ENCODE measurements around the gene OLIG2. TPM values are rescaled to one million over a fixed set of nuclear protein-coding genes. Genes with fewer than 3 reads are reported as not detected.

Gene OLIG2
- total RNA-seq, 1 donor from 2014 or later: not detected

- intact Hi-C loops (cut with DNase I): no loop called here
- no peaks in the 10 kb centered on the region for H3K9me3 ChIP-seq
- peaks cover 9% of the 10 kb centered on the region for H3K27me3 ChIP-seq (ENCODE audit: low read depth)
- H3K4me3 ChIP-seq: no peak overlapping the region
- ATAC-seq (no peak), DNase-seq (no peak)
- no peaks in the 10 kb centered on the region for H3K4me1 ChIP-seq
- H3K36me3 ChIP-seq: no peaks in the 10 kb centered on the region
- no peak for TF ChIP-seq CTCF (IDR thresholded peaks at IDR 0.05)
- no peak overlapping the region for H3K27ac ChIP-seq
These were observed 44.6 kb upstream of the OLIG2 start for GRCh38 chr21:32981096-32981495.

GRCh38 chr21:32990666-32991065 is 35.1 kb upstream of the OLIG2 start:
- H3K36me3 ChIP-seq: no peaks in the 10 kb centered on the region
- intact Hi-C loops (cut with DNase I): no loop called here
- H3K27me3 ChIP-seq (ENCODE audit: low read depth): peaks cover 4% of the 10 kb centered on the region
- no peak for ATAC-seq
- no peak overlapping the region for H3K4me3 ChIP-seq
- TF ChIP-seq CTCF (IDR thresholded peaks at IDR 0.05): no peak
- H3K27ac ChIP-seq: no peak overlapping the region
- no peaks in the 10 kb centered on the region for H3K4me1 ChIP-seq
- H3K9me3 ChIP-seq: no peaks in the 10 kb centered on the region
- DNase-seq: no peak

GRCh38 chr21:32991361-32991760 is 34.4 kb upstream of the OLIG2 start:
- intact Hi-C loops (cut with DNase I): no loop called here
- no peak for DNase-seq

GRCh38 chr21:32993894-32994293 is 31.8 kb upstream of the OLIG2 start:
- intact Hi-C loops (cut with DNase I): no loop called here

More at GRCh38 chr21:32991361-32991760, 34.4 kb upstream of the OLIG2 start:
- Histone ChIP-seq H3K27ac (no peak overlapping the region), H3K9me3 (no peaks in the 10 kb centered on the region), H3K27me3 (ENCODE audit: low read depth) (peaks cover 4% of the 10 kb centered on the region), H3K4me3 (no peak overlapping the region), H3K4me1 (no peaks in the 10 kb centered on the region), H3K36me3 (no peaks in the 10 kb centered on the region)
- no peak for ATAC-seq
- TF ChIP-seq CTCF (IDR thresholded peaks at IDR 0.05): no peak

GRCh38 chr21:32994305-32994704 is 31.4 kb upstream of the OLIG2 start:
- Histone ChIP-seq H3K27me3 (ENCODE audit: low read depth) (peaks cover 4% of the 10 kb centered on the region), H3K27ac (no peak overlapping the region), H3K9me3 (no peaks in the 10 kb centered on the region), H3K4me3 (no peak overlapping the region), H3K4me1 (no peaks in the 10 kb centered on the region), H3K36me3 (no peaks in the 10 kb centered on the region)
- peak; percentile 31 for TF ChIP-seq CTCF (IDR thresholded peaks at IDR 0.05)
- intact Hi-C loops (cut with DNase I): no loop called here
- DNase-seq (no peak), ATAC-seq (no peak)

More at GRCh38 chr21:32993894-32994293, 31.8 kb upstream of the OLIG2 start:
- no peaks in the 10 kb centered on the region for H3K4me1 ChIP-seq
- no peaks in the 10 kb centered on the region for H3K9me3 ChIP-seq
- H3K36me3 ChIP-seq: no peaks in the 10 kb centered on the region
- H3K4me3 ChIP-seq: no peak overlapping the region
- TF ChIP-seq CTCF (IDR thresholded peaks at IDR 0.05): no peak
- DNase-seq (no peak), ATAC-seq (no peak)
- H3K27me3 ChIP-seq (ENCODE audit: low read depth): peaks cover 4% of the 10 kb centered on the region
- H3K27ac ChIP-seq: no peak overlapping the region

GRCh38 chr21:33007747-33008146 is 18.0 kb upstream of the OLIG2 start:
- H3K36me3 ChIP-seq: no peaks in the 10 kb centered on the region
- ATAC-seq (peak; percentile 51 to 60), DNase-seq (no peak)
- intact Hi-C loops (cut with DNase I): no loop called here
- no peak overlapping the region for H3K27ac ChIP-seq
- H3K27me3 ChIP-seq (ENCODE audit: low read depth): peaks cover 5% of the 10 kb centered on the region
- no peak for TF ChIP-seq CTCF (IDR thresholded peaks at IDR 0.05)
- H3K4me3 ChIP-seq: no peak overlapping the region
- H3K9me3 ChIP-seq: no peaks in the 10 kb centered on the region
- H3K4me1 ChIP-seq: no peaks in the 10 kb centered on the region

All from lower lobe of right lung (tissue), 2 donors.